Stimulated activated CD4-positive, alpha-beta T cell treated with anti-CD3 and anti-CD28 coated beads, Interleukin-1b, Interleukin-23, amount 100 ng/mL, for 4 hours (primary cell): ENCODE results near the gene ACP1.
"Not testable (repeated sequence)": the region's sequence is repeated elsewhere in the genome, so short reads cannot be mapped to it uniquely, and the experiment has no call there.

Source experiments
- DNase-seq, 2 donors: peaks; one replicate each; pipeline ENCODE4 v3.0.0-alpha.2; 2020; ENCODE audit warnings: low read depth in 2 of 2

ACP1 gene

GRCh38 chr2:310994-311393 is 46.2 kb downstream of the ACP1 start:
- no peak for DNase-seq

- no peak for DNase-seq
Observed at GRCh38 chr2:313991-314390, 49.2 kb downstream of the ACP1 start.

- no peak for DNase-seq
Observed at GRCh38 chr2:314561-315336, 50.0 kb downstream of the ACP1 start.

- not testable (repeated sequence) for DNase-seq
Observed at GRCh38 chr2:315925-316324, 51.2 kb downstream of the ACP1 start.

GRCh38 chr2:316381-316780 is 51.6 kb downstream of the ACP1 start:
- no peak for DNase-seq

- no peak for DNase-seq
Observed at GRCh38 chr2:317501-318424, 53.0 kb downstream of the ACP1 start.

GRCh38 chr2:319059-319600 is 54.4 kb downstream of the ACP1 start:
- no peak for DNase-seq

- no peak for DNase-seq
Observed at GRCh38 chr2:320561-320960, 55.8 kb downstream of the ACP1 start.

- no peak for DNase-seq
Observed at GRCh38 chr2:322326-322725, 57.6 kb downstream of the ACP1 start.

- DNase-seq = no peak
Observed at GRCh38 chr2:323035-323434, 58.3 kb downstream of the ACP1 start.
